Measurements from ENCODE around the gene RNPEPL1. TPM values are rescaled to one million over a fixed set of nuclear protein-coding genes. Genes with fewer than 3 reads are reported as not detected.

The RNPEPL1 gene
- total and polyA plus RNA-seq, 2 experiments from 2014 or later, result 6.0 to 21.0 TPM

DNA sequence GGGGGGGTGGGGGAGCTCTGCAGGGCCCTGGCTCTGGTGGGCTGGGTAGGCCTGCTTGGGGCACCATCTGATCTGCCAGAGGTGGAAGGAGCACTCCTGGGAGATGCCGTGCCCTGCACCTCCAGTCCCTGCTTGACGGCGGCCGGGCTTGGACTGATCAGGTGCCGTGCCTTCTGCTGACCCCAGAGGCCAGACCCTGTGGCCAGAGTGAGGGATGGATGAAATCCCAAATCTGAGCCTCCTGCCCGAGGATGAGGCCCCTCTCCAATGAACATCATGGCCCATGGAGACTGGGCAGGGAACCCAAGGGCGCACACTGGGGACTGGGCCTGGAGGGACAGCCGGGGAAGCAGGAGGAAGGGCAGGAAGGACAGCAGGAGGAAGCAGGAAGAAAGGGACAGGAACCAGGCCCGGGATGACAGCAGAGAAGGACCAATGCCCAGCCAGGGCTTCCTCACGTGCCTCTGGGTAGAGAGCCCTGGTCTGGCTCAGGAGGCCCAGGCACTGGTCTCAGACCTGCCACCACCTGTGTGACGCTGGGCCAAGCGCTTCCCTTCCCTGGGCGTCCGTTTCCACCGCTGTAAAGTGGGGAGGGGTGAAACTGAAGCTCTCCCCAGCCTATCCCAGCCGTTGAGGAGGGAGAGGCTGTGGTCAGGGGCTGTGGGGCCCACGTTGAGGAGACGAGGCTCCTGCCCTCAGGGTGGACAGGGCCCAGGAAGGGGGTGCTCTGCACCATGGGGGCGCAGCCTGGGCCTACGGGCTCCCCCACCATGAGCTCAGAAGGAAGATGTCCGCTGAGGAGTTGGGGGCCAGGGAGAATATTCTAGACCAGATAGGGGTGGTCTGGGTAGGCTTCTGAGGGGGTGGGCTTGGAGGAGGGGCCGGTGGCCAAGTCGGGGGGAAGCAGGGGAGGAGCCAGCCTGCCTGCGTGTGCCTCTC, 56.0 kb downstream of the RNPEPL1 start (continued):
- TF ChIP-seq CTCF (conservative IDR thresholded peaks at IDR 0.05; ENCODE audit: low read depth in 2 of 2) (no peak), POLR2AphosphoS5 (IDR thresholded peaks at IDR 0.05; ENCODE audit: low read depth) (no peak), STAT1 (IDR thresholded peaks at IDR 0.05; ENCODE audit: unreplicated experiment) (no peak), ZNF331 (CRISPR knock-in tag; IDR thresholded peaks at IDR 0.05; ENCODE audit: low read depth) (no peak), ZNF114 (CRISPR knock-in tag; IDR thresholded peaks at IDR 0.05) (no peak), EZH2 (IDR thresholded peaks at IDR 0.05; ENCODE audit: low read depth, unreplicated experiment) (no peak)
- TF ChIP-seq, protein P1, sequence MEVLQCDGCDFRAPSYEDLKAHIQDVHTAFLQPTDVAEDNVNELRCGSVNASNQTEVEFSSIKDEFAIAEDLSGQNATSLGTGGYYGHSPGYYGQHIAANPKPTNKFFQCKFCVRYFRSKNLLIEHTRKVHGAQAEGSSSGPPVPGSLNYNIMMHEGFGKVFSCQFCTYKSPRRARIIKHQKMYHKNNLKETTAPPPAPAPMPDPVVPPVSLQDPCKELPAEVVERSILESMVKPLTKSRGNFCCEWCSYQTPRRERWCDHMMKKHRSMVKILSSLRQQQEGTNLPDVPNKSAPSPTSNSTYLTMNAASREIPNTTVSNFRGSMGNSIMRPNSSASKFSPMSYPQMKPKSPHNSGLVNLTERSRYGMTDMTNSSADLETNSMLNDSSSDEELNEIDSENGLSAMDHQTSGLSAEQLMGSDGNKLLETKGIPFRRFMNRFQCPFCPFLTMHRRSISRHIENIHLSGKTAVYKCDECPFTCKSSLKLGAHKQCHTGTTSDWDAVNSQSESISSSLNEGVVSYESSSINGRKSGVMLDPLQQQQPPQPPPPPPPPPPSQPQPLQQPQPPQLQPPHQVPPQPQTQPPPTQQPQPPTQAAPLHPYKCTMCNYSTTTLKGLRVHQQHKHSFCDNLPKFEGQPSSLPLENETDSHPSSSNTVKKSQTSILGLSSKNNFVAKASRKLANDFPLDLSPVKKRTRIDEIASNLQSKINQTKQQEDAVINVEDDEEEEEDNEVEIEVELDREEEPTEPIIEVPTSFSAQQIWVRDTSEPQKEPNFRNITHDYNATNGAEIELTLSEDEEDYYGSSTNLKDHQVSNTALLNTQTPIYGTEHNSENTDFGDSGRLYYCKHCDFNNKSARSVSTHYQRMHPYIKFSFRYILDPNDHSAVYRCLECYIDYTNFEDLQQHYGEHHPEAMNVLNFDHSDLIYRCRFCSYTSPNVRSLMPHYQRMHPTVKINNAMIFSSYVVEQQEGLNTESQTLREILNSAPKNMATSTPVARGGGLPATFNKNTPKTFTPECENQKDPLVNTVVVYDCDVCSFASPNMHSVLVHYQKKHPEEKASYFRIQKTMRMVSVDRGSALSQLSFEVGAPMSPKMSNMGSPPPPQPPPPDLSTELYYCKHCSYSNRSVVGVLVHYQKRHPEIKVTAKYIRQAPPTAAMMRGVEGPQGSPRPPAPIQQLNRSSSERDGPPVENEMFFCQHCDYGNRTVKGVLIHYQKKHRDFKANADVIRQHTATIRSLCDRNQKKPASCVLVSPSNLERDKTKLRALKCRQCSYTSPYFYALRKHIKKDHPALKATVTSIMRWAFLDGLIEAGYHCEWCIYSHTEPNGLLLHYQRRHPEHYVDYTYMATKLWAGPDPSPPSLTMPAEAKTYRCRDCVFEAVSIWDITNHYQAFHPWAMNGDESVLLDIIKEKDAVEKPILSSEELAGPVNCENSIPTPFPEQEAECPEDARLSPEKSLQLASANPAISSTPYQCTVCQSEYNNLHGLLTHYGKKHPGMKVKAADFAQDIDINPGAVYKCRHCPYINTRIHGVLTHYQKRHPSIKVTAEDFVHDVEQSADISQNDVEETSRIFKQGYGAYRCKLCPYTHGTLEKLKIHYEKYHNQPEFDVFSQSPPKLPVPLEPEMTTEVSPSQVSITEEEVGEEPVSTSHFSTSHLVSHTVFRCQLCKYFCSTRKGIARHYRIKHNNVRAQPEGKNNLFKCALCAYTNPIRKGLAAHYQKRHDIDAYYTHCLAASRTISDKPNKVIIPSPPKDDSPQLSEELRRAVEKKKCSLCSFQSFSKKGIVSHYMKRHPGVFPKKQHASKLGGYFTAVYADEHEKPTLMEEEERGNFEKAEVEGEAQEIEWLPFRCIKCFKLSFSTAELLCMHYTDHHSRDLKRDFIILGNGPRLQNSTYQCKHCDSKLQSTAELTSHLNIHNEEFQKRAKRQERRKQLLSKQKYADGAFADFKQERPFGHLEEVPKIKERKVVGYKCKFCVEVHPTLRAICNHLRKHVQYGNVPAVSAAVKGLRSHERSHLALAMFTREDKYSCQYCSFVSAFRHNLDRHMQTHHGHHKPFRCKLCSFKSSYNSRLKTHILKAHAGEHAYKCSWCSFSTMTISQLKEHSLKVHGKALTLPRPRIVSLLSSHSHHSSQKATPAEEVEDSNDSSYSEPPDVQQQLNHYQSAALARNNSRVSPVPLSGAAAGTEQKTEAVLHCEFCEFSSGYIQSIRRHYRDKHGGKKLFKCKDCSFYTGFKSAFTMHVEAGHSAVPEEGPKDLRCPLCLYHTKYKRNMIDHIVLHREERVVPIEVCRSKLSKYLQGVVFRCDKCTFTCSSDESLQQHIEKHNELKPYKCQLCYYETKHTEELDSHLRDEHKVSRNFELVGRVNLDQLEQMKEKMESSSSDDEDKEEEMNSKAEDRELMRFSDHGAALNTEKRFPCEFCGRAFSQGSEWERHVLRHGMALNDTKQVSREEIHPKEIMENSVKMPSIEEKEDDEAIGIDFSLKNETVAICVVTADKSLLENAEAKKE (CRISPR knock-in tag; IDR thresholded peaks at IDR 0.05), result no peak
